Astrocyte of the cerebellum (primary cell): ENCODE measurements around the gene CSNK2A1.
"Not testable (repeated sequence)": the region's sequence is repeated elsewhere in the genome, so short reads cannot be mapped to it uniquely, and the experiment has no call there.

Experiments
- DNase-seq: peaks from one replicate; pipeline ENCODE4 v3.0.0-alpha.2; 2011; ENCODE audit warnings: low read depth
- H3K4me3 ChIP-seq: 2 replicates; pipeline ENCODE4 v1.5.1; 2011; ENCODE audit warnings: mild to moderate bottlenecking, low read depth, low read length, moderate library complexity
- in situ Hi-C: cut with HindIII; loops from 2 replicates; pipeline ENCODE4 v1.10.0; 2017; ENCODE audit warnings: low sequenced_read_pairs
- TF ChIP-seq, protein P1 (sequence below): IDR thresholded peaks from 2 replicates; pipeline ENCODE4 v1.5.1; 2012; ENCODE audit warnings: low read length, low read depth, moderate library complexity, mild to moderate bottlenecking; ENCODE audit errors: missing control alignments

CSNK2A1 gene

DNA sequence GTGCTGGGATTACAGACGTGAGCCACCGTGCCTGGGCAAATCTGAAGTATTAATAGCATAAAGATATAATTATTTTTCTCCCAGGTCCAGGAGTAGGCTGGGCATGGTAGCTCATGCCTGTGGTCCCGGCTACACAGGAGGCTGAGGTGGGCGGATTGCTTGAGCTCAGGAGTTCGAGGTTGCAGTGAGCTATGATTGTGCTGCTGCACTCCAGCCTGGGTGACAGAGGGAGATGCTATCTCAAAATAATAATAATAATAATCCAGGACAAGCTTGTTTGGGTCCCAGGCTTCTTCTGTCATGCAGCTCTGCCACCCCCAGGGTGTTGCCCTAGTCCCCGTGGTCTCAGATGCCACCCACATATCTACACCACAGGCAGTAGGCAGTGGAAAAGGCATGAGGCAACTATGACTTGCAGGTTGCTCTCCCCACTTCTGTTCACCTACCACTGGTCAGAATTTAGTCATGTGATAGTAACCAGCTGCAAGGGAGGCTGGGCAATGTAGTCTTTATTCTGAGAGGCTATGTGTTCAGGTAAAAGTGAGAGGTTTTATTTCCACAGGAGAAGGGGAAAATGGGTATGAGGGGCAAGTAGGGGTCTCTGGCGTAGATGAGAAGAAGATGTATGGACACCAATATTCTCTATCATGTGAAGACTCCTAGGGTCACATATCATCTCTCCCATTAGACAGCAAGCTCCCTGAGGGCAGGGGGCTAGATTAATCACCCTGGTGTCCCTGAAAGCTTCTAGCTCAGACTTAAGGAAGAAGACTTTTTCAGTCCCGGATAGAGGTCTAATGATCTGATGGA lies 40.8 kb upstream of the CSNK2A1 start:
- TF ChIP-seq, protein P1, sequence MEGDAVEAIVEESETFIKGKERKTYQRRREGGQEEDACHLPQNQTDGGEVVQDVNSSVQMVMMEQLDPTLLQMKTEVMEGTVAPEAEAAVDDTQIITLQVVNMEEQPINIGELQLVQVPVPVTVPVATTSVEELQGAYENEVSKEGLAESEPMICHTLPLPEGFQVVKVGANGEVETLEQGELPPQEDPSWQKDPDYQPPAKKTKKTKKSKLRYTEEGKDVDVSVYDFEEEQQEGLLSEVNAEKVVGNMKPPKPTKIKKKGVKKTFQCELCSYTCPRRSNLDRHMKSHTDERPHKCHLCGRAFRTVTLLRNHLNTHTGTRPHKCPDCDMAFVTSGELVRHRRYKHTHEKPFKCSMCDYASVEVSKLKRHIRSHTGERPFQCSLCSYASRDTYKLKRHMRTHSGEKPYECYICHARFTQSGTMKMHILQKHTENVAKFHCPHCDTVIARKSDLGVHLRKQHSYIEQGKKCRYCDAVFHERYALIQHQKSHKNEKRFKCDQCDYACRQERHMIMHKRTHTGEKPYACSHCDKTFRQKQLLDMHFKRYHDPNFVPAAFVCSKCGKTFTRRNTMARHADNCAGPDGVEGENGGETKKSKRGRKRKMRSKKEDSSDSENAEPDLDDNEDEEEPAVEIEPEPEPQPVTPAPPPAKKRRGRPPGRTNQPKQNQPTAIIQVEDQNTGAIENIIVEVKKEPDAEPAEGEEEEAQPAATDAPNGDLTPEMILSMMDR, result no peak
- no peak for DNase-seq
- in situ Hi-C loops, result no loop called here
- H3K4me3 ChIP-seq, result no peak overlapping the region

DNA sequence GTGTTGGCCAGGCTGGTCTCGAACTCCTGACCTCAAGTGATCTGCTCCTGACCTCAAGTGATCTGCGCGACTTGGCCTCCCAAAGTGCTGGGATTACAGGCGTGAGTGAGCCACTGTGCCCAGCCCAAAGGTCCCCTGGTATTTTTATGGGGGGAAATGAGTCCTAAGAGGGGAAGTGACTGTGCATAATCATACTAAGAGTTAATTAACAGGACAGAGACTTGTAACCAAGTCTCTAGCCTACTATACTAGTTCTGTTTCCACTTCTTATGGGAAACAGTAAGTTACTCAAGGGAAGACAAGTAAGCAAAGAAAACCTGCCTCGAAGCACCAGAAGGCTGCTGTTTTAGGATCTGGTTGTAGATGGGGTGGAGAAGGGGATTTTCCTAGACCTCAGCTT lies 38.6 kb upstream of the CSNK2A1 start:
- in situ Hi-C loops, result no loop called here
- TF ChIP-seq, protein P1, result no peak
- H3K4me3 ChIP-seq, result no peak overlapping the region
- no peak for DNase-seq

DNA sequence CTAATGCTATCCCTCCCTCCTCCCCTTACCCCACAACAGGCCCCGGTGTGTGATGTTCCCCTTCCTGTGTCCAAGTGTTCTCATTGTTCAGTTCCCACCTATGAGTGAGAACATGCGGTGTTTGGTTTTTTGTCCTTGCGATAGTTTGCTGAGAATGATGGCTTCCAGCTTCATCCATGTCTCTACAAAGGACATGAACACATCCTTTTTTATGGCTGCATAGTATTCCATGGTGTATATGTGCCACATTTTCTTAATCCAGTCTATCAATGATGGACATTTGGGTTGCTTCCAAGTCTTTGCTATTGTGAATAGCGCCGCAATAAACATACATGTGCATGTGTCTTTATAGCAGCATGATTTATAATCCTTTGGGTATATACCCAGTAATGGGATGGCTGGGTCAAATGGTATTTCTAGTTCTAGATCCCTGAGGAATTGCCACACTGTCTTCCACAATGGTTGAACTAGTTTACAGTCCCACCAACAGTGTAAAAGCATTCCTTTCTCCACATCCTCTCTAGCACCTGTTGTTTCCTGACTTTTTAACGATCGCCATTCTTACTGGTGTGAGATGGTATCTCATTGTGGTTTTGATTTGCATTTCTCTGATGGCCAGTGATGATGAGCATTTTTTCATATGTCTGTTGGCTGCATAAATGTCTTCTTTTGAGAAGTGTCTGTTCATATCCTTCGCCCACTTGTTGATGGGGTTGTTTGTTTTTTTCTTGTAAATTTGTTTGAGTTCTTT lies 35.5 kb upstream of the CSNK2A1 start:
- DNase-seq, in situ Hi-C loops, H3K4me3 ChIP-seq: not testable (repeated sequence)

- no peak overlapping the region for H3K4me3 ChIP-seq
- in situ Hi-C loops, result no loop called here
- no peak for DNase-seq
- TF ChIP-seq, protein P1, result peak; percentile 33
Measured at GRCh38 chr20:577167-577791, 33.7 kb upstream of the CSNK2A1 start.

DNA sequence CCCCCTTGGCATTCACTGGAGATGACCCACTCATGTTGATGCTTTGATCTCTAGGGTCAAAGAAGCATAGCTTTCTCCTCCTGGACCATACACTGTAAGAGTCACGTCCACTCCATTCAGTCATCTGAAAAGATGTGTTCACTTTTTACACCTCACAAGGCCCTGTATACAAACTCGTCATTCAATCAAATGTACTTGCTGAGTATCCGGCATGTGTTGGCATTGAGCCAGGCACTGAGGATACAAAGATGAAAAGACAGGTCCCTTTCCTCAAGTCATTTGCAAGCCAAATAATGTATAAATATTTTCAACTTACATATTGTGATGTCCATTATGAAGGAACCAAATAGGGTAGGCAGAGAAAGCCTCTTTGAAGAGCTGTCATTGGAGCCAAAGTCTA lies 32.6 kb upstream of the CSNK2A1 start:
- no peak overlapping the region for H3K4me3 ChIP-seq
- no peak for DNase-seq
- TF ChIP-seq, protein P1, result no peak
- in situ Hi-C loops, result no loop called here

DNA sequence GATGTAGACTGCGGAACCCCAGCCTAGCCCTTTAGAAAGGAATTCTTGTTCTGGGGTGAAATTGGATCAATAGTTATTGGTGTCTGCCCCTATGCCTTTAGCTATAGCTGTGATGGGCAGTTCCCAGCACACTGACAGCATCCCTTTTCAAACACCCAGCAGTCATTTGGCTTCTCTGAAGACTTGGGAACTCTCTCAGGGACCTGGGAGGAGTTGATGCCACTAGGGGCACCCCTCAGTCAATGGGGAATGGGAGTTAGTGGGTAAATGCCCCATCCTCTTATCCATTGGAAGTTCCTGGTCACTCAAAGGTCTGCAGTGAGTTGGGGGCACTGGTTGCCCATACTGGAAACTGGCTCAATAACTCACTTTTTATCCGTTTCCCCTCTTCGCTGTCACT lies 31.6 kb upstream of the CSNK2A1 start:
- TF ChIP-seq, protein P1, result no peak
- DNase-seq, result no peak
- in situ Hi-C loops, result no loop called here
- no peak overlapping the region for H3K4me3 ChIP-seq
